Measurements from ENCODE around the gene EMB. TPM values are rescaled to one million over a fixed set of nuclear protein-coding genes. Genes with fewer than 3 reads are reported as not detected.
"Not testable (repeated sequence)": the region's sequence is repeated elsewhere in the genome, so short reads cannot be mapped to it uniquely, and the experiment has no call there.

Gene EMB
- 10 to 100 TPM; 40.2 to 66.1 (median 46.1) TPM for total RNA-seq

GRCh38 chr5:50440651-50441492 is at the start of gene EMB:
Gene EMB (minus strand): TSS chr5:50441288. CDS start chr5:50441151, 137 bp downstream.
- peak; percentile 26 for DNase-seq (ENCODE audit: low spot score)
- TF ChIP-seq CTCF (IDR thresholded peaks at IDR 0.05) = no peak

GRCh38 chr5:50489491-50489890 is 48.4 kb upstream of the EMB start:
- ATAC-seq (ENCODE audit: low FRiP score); DNase-seq (ENCODE audit: low spot score): not testable (repeated sequence)

More at GRCh38 chr5:50440651-50441492, at the start of gene EMB:
- ATAC-seq (ENCODE audit: low FRiP score) = peak; percentile 84

GRCh38 chr5:50478790-50479189 is 37.7 kb upstream of the EMB start:
- not testable (repeated sequence) for DNase-seq (ENCODE audit: low spot score); ATAC-seq (ENCODE audit: low FRiP score)

GRCh38 chr5:50476549-50476948 is 35.5 kb upstream of the EMB start:
- ATAC-seq (ENCODE audit: low FRiP score) = no peak
- TF ChIP-seq CTCF (IDR thresholded peaks at IDR 0.05) = no peak
- DNase-seq (ENCODE audit: low spot score) = no peak

GRCh38 chr5:50465015-50465414 is 23.9 kb upstream of the EMB start:
- DNase-seq (ENCODE audit: low spot score); ATAC-seq (ENCODE audit: low FRiP score): not testable (repeated sequence)

- no peak for TF ChIP-seq CTCF (IDR thresholded peaks at IDR 0.05)
- no peak for ATAC-seq (ENCODE audit: low FRiP score)
- DNase-seq (ENCODE audit: low spot score) = no peak
These were observed 22.6 kb upstream of the EMB start for GRCh38 chr5:50463726-50464125.

- TF ChIP-seq CTCF (IDR thresholded peaks at IDR 0.05) = no peak
- ATAC-seq (ENCODE audit: low FRiP score) (no peak), DNase-seq (ENCODE audit: low spot score) (no peak)
These were observed 22.0 kb upstream of the EMB start for GRCh38 chr5:50463047-50463446.

- DNase-seq (ENCODE audit: low spot score) = not testable (repeated sequence)
- peak; percentile 48 for ATAC-seq (ENCODE audit: low FRiP score)
These were observed 21.5 kb upstream of the EMB start for GRCh38 chr5:50462579-50462978.

- not testable (repeated sequence) for DNase-seq (ENCODE audit: low spot score); ATAC-seq (ENCODE audit: low FRiP score)
These were observed 17.3 kb upstream of the EMB start for GRCh38 chr5:50458372-50458771.

- DNase-seq (ENCODE audit: low spot score); ATAC-seq (ENCODE audit: low FRiP score): not testable (repeated sequence)
These were observed 8.2 kb upstream of the EMB start for GRCh38 chr5:50449241-50449640.

Data from omental fat pad (tissue), 4 donors.